D341Med (cell line): ENCODE data around the gene SLC31A1.

Experiments
- DNase-seq: peaks from one replicate; pipeline ENCODE4 v3.0.0; 2012; ENCODE audit warnings: low spot score

Gene SLC31A1

GRCh38 chr9:113306566-113306965, 85.2 kb downstream of the SLC31A1 start:
- no peak for DNase-seq

GRCh38 chr9:113307396-113307975, 86.1 kb downstream of the SLC31A1 start:
- no peak for DNase-seq

- DNase-seq: peak; percentile 61
These were observed 88.0 kb downstream of the SLC31A1 start for GRCh38 chr9:113309204-113309813.

- DNase-seq: no peak
These were observed 89.2 kb downstream of the SLC31A1 start for GRCh38 chr9:113310538-113310937.

GRCh38 chr9:113311961-113312360, 90.6 kb downstream of the SLC31A1 start:
- DNase-seq: no peak

- no peak for DNase-seq
These were observed 91.9 kb downstream of the SLC31A1 start for GRCh38 chr9:113313261-113313660.
